ENCODE measurements around the gene PEX3. TPM values are rescaled to one million over a fixed set of nuclear protein-coding genes. Genes with fewer than 3 reads are reported as not detected.

The PEX3 gene
- total and polyA plus RNA-seq, 3 experiments from 2014 or later = 18.0 to 23.6 (median 20.4) TPM

GRCh38 chr6:143482593-143482992 lies 32.0 kb downstream of the PEX3 start:
- Mint-ChIP-seq H3K9me3 (no peaks in the 10 kb centered on the region), H3K4me3 (no peak overlapping the region), H3K27ac (no peak overlapping the region), H3K36me3 (peaks cover 0 to 24% (median 18%) of the 10 kb centered on the region in 3 donors), H3K4me1 (no peaks in the 10 kb centered on the region), H3K27me3 (no peaks in the 10 kb centered on the region)
- no peaks in the 10 kb centered on the region for H3K36me3 ChIP-seq (ENCODE audit: insufficient read depth, low read length)
- H3K27ac ChIP-seq (ENCODE audit: low read depth, low read length) = no peak overlapping the region
- ChIA-PET POLR2A (no interaction called here), CTCF (no interaction called here)
- no peak for DNase-seq
- H3K9me3 ChIP-seq (ENCODE audit: low read length) = no peaks in the 10 kb centered on the region
- no peak overlapping the region for H3K4me3 ChIP-seq (ENCODE audit: low read length)
- H3K27me3 ChIP-seq (ENCODE audit: insufficient read depth, low read length, poor library complexity, severe bottlenecking) = no peaks in the 10 kb centered on the region
- H3K4me1 ChIP-seq (ENCODE audit: insufficient read depth, low read length) = no peaks in the 10 kb centered on the region

GRCh38 chr6:143485967-143486366 lies 35.4 kb downstream of the PEX3 start:
- Histone ChIP-seq H3K27me3 (ENCODE audit: insufficient read depth, low read length, poor library complexity, severe bottlenecking) (no peaks in the 10 kb centered on the region), H3K4me3 (ENCODE audit: low read length) (no peak overlapping the region), H3K4me1 (ENCODE audit: insufficient read depth, low read length) (no peaks in the 10 kb centered on the region), H3K27ac (ENCODE audit: low read depth, low read length) (no peak overlapping the region), H3K9me3 (ENCODE audit: low read length) (no peaks in the 10 kb centered on the region), H3K36me3 (ENCODE audit: insufficient read depth, low read length) (no peaks in the 10 kb centered on the region)
- Mint-ChIP-seq H3K27ac (no peak overlapping the region), H3K4me1 (no peaks in the 10 kb centered on the region), H3K9me3 (no peaks in the 10 kb centered on the region), H3K27me3 (no peaks in the 10 kb centered on the region), H3K4me3 (no peak overlapping the region), H3K36me3 (peaks cover 0 to 15% (median 10%) of the 10 kb centered on the region in 3 donors)
- POLR2A ChIA-PET = no interaction called here
- CTCF ChIA-PET = interaction anchor here (0.9 kb wide), 1 partner anchor 12 kb away, joined by 3 read pairs; no protein-coding TSS in a partner anchor
- DNase-seq = no peak

GRCh38 chr6:143486752-143487151 lies 36.1 kb downstream of the PEX3 start:
- peak overlapping the region in 1 of 8 donors; percentile 80 for H3K27ac Mint-ChIP-seq
- Histone ChIP-seq H3K9me3 (ENCODE audit: low read length) (no peaks in the 10 kb centered on the region), H3K4me3 (ENCODE audit: low read length) (no peak overlapping the region), H3K36me3 (ENCODE audit: insufficient read depth, low read length) (no peaks in the 10 kb centered on the region), H3K27ac (ENCODE audit: low read depth, low read length) (no peak overlapping the region), H3K4me1 (ENCODE audit: insufficient read depth, low read length) (no peaks in the 10 kb centered on the region), H3K27me3 (ENCODE audit: insufficient read depth, low read length, poor library complexity, severe bottlenecking) (no peaks in the 10 kb centered on the region)
- no peaks in the 10 kb centered on the region for H3K9me3 Mint-ChIP-seq
- no peak overlapping the region for H3K4me3 Mint-ChIP-seq
- H3K27me3 Mint-ChIP-seq = no peaks in the 10 kb centered on the region
- peaks cover 0 to 15% (median 10%) of the 10 kb centered on the region in 3 donors for H3K36me3 Mint-ChIP-seq
- ChIA-PET POLR2A (no interaction called here), CTCF (no interaction called here)
- no peak for DNase-seq
- no peaks in the 10 kb centered on the region for H3K4me1 Mint-ChIP-seq

GRCh38 chr6:143490244-143490643 lies 39.6 kb downstream of the PEX3 start:
- Mint-ChIP-seq H3K4me3 (no peak overlapping the region), H3K27ac (no peak overlapping the region), H3K27me3 (no peaks in the 10 kb centered on the region), H3K4me1 (no peaks in the 10 kb centered on the region), H3K9me3 (no peaks in the 10 kb centered on the region), H3K36me3 (peaks cover 0 to 25% (median 9%) of the 10 kb centered on the region in 3 donors)
- Histone ChIP-seq H3K36me3 (ENCODE audit: insufficient read depth, low read length) (no peaks in the 10 kb centered on the region), H3K9me3 (ENCODE audit: low read length) (no peaks in the 10 kb centered on the region), H3K27me3 (ENCODE audit: insufficient read depth, low read length, poor library complexity, severe bottlenecking) (no peaks in the 10 kb centered on the region), H3K4me1 (ENCODE audit: insufficient read depth, low read length) (no peaks in the 10 kb centered on the region), H3K27ac (ENCODE audit: low read depth, low read length) (no peak overlapping the region), H3K4me3 (ENCODE audit: low read length) (no peak overlapping the region)
- no peak for DNase-seq
- ChIA-PET POLR2A (no interaction called here), CTCF (no interaction called here)

GRCh38 chr6:143490775-143491174 lies 40.2 kb downstream of the PEX3 start:
- H3K4me1 Mint-ChIP-seq = no peaks in the 10 kb centered on the region
- H3K36me3 ChIP-seq (ENCODE audit: insufficient read depth, low read length) = no peaks in the 10 kb centered on the region
- H3K9me3 ChIP-seq (ENCODE audit: low read length) = no peaks in the 10 kb centered on the region
- no peaks in the 10 kb centered on the region for H3K4me1 ChIP-seq (ENCODE audit: insufficient read depth, low read length)
- no peaks in the 10 kb centered on the region for H3K27me3 ChIP-seq (ENCODE audit: insufficient read depth, low read length, poor library complexity, severe bottlenecking)
- no peak overlapping the region for H3K4me3 ChIP-seq (ENCODE audit: low read length)
- H3K36me3 Mint-ChIP-seq = peaks cover 0 to 26% (median 8%) of the 10 kb centered on the region in 3 donors
- ChIA-PET POLR2A (no interaction called here), CTCF (interaction anchor here (1.4 kb wide), 1 partner anchor 20 kb away, joined by 3 read pairs; the partner anchor contains the start of gene FUCA2)
- H3K27me3 Mint-ChIP-seq = no peaks in the 10 kb centered on the region
- H3K27ac Mint-ChIP-seq = no peak overlapping the region
- DNase-seq = no peak
- H3K9me3 Mint-ChIP-seq = no peaks in the 10 kb centered on the region
- no peak overlapping the region for H3K27ac ChIP-seq (ENCODE audit: low read depth, low read length)
- no peak overlapping the region for H3K4me3 Mint-ChIP-seq

GRCh38 chr6:143496974-143497373 lies 46.4 kb downstream of the PEX3 start:
- Histone ChIP-seq H3K27ac (ENCODE audit: low read depth, low read length) (no peak overlapping the region), H3K27me3 (ENCODE audit: insufficient read depth, low read length, poor library complexity, severe bottlenecking) (no peaks in the 10 kb centered on the region), H3K4me3 (ENCODE audit: low read length) (no peak overlapping the region), H3K4me1 (ENCODE audit: insufficient read depth, low read length) (peaks cover 9% of the 10 kb centered on the region), H3K36me3 (ENCODE audit: insufficient read depth, low read length) (no peaks in the 10 kb centered on the region), H3K9me3 (ENCODE audit: low read length) (no peaks in the 10 kb centered on the region)
- ChIA-PET POLR2A (no interaction called here), CTCF (interaction anchor here (1.0 kb wide), 1 partner anchor 16 kb away, joined by 3 read pairs; no protein-coding TSS in a partner anchor)
- H3K36me3 Mint-ChIP-seq = peaks cover 15 to 37% (median 16%) of the 10 kb centered on the region in 3 donors
- no peaks in the 10 kb centered on the region for H3K9me3 Mint-ChIP-seq
- no peak for DNase-seq
- peaks cover 12 to 21% (median 15%) of the 10 kb centered on the region in 3 donors for H3K4me1 Mint-ChIP-seq
- no peak overlapping the region for H3K4me3 Mint-ChIP-seq
- no peaks in the 10 kb centered on the region for H3K27me3 Mint-ChIP-seq
- H3K27ac Mint-ChIP-seq = no peak overlapping the region

GRCh38 chr6:143498428-143498827 lies 47.8 kb downstream of the PEX3 start:
- POLR2A ChIA-PET = no interaction called here
- Mint-ChIP-seq H3K27me3 (no peaks in the 10 kb centered on the region), H3K4me1 (peaks cover 12 to 21% (median 15%) of the 10 kb centered on the region in 3 donors)

GRCh38 chr6:143501851-143502250 lies 51.2 kb downstream of the PEX3 start:
- H3K4me3 Mint-ChIP-seq = no peak overlapping the region
- H3K9me3 ChIP-seq (ENCODE audit: low read length) = no peaks in the 10 kb centered on the region
- no peak overlapping the region for H3K27ac Mint-ChIP-seq
- peaks cover 17 to 39% (median 18%) of the 10 kb centered on the region in 3 donors for H3K36me3 Mint-ChIP-seq
- no peaks in the 10 kb centered on the region for H3K27me3 ChIP-seq (ENCODE audit: insufficient read depth, low read length, poor library complexity, severe bottlenecking)
- no peaks in the 10 kb centered on the region for H3K27me3 Mint-ChIP-seq
- no peak for DNase-seq
- no peaks in the 10 kb centered on the region for H3K9me3 Mint-ChIP-seq
- POLR2A ChIA-PET = no interaction called here
- H3K4me3 ChIP-seq (ENCODE audit: low read length) = no peak overlapping the region
- H3K4me1 Mint-ChIP-seq = peaks cover 12 to 26% (median 15%) of the 10 kb centered on the region in 3 donors
- H3K36me3 ChIP-seq (ENCODE audit: insufficient read depth, low read length) = no peaks in the 10 kb centered on the region
- CTCF ChIA-PET = interaction anchor here (2.2 kb wide), 1 partner anchor 9 kb away, joined by 6 read pairs; the partner anchor contains the start of gene FUCA2
- H3K27ac ChIP-seq (ENCODE audit: low read depth, low read length) = no peak overlapping the region
- H3K4me1 ChIP-seq (ENCODE audit: insufficient read depth, low read length) = peaks cover 9% of the 10 kb centered on the region

More at GRCh38 chr6:143498428-143498827, 47.8 kb downstream of the PEX3 start:
- Mint-ChIP-seq H3K27ac (peak overlapping the region in 4 of 8 donors; percentile 10 to 65 (median 35)), H3K4me3 (peak overlapping the region in 1 of 7 donors; percentile 45), H3K36me3 (peaks cover 15 to 36% (median 18%) of the 10 kb centered on the region in 3 donors), H3K9me3 (no peaks in the 10 kb centered on the region)
- Histone ChIP-seq H3K4me1 (ENCODE audit: insufficient read depth, low read length) (peaks cover 9% of the 10 kb centered on the region), H3K27me3 (ENCODE audit: insufficient read depth, low read length, poor library complexity, severe bottlenecking) (no peaks in the 10 kb centered on the region), H3K4me3 (ENCODE audit: low read length) (no peak overlapping the region), H3K36me3 (ENCODE audit: insufficient read depth, low read length) (no peaks in the 10 kb centered on the region), H3K27ac (ENCODE audit: low read depth, low read length) (no peak overlapping the region), H3K9me3 (ENCODE audit: low read length) (no peaks in the 10 kb centered on the region)
- no peak for DNase-seq
- CTCF ChIA-PET = interaction anchor here (0.8 kb wide), 1 partner anchor 15 kb away, joined by 3 read pairs; no protein-coding TSS in a partner anchor
